Endodermal cell (in vitro differentiated cells): ENCODE measurements around the gene RUNX2. TPM values are rescaled to one million over a fixed set of nuclear protein-coding genes. Genes with fewer than 3 reads are reported as not detected.

Source experiments
- DNase-seq: peaks from one replicate; pipeline ENCODE4 v3.0.0-alpha.2; 2017
- H3K27ac ChIP-seq: 2 replicates; pipeline ENCODE4 v1.5.1; 2013; ENCODE audit warnings: mild to moderate bottlenecking, low read depth, low read length, moderate library complexity
- H3K27me3 ChIP-seq: 2 replicates; pipeline ENCODE4 v1.6.1; 2013; ENCODE audit warnings: mild to moderate bottlenecking, low read length, moderate library complexity; ENCODE audit not compliant: insufficient read depth, control insufficient read depth, poor library complexity, severe bottlenecking
- H3K36me3 ChIP-seq: 2 replicates; pipeline ENCODE4 v1.7.0; 2013; ENCODE audit warnings: mild to moderate bottlenecking, low read length, moderate library complexity; ENCODE audit not compliant: control insufficient read depth, insufficient read depth
- H3K4me1 ChIP-seq: one replicate; pipeline ENCODE4 v1.7.0; 2013; ENCODE audit warnings: low read length; ENCODE audit not compliant: control insufficient read depth, insufficient read depth
- H3K4me3 ChIP-seq: 2 replicates; pipeline ENCODE4 v1.5.1; 2013; ENCODE audit warnings: mild to moderate bottlenecking, low read length, moderate library complexity
- H3K9ac ChIP-seq: 2 replicates; pipeline ENCODE4 v1.6.1; 2013; ENCODE audit warnings: mild to moderate bottlenecking, low read length, moderate library complexity; ENCODE audit not compliant: poor library complexity, severe bottlenecking; ENCODE audit errors: extremely low read depth
- H3K9me3 ChIP-seq: 2 replicates; pipeline ENCODE4 v1.6.1; 2013; ENCODE audit warnings: mild to moderate bottlenecking, low read length, moderate library complexity; ENCODE audit not compliant: control insufficient read depth
- H3K27ac Mint-ChIP-seq: 2 replicates; pipeline ENCODE4 v1.8.0; 2020; ENCODE audit warnings: mixed read lengths
- H3K27me3 Mint-ChIP-seq: 2 replicates; pipeline ENCODE4 v1.8.0; 2021; ENCODE audit warnings: mild to moderate bottlenecking, mixed read lengths; ENCODE audit not compliant: insufficient read depth
- H3K36me3 Mint-ChIP-seq: 2 replicates; pipeline ENCODE4 v1.8.0; 2020; ENCODE audit warnings: low read depth, mixed read lengths
- H3K4me1 Mint-ChIP-seq: 2 replicates; pipeline ENCODE4 v1.8.0; 2020; ENCODE audit warnings: mixed read lengths
- H3K4me3 Mint-ChIP-seq: 2 replicates; pipeline ENCODE4 v1.8.0; 2020; ENCODE audit warnings: mild to moderate bottlenecking, moderate library complexity, mixed read lengths
- H3K9me3 Mint-ChIP-seq: 2 replicates; pipeline ENCODE4 v1.8.0; 2020; ENCODE audit warnings: mild to moderate bottlenecking, mixed read lengths
- CTCF ChIP-seq: fragments of 200-600 bp; sonication (generic); conservative IDR thresholded peaks from 2 replicates; pipeline ENCODE4 v1.5.0; 2021; ENCODE audit warnings: antibody characterized with exemption, mild to moderate bottlenecking
- WGBS, 2 experiments: methylation state at CpG; one replicate each; pipeline versions ENCODE4 v1.1.5 to v1.1.7; 2013; ENCODE audit warnings: missing lambda C conversion rate in 2 of 2, mixed read lengths in 1 of 2; ENCODE audit not compliant: insufficient coverage in 1 of 2, insufficient read length in 1 of 2; 5-methylcytosine and 5-hydroxymethylcytosine counted together
- total RNA-seq, 2 donors: library from RNA; stranded (reverse); fragmentation: NEBNext Ultra II Directional in 1 of 2; extraction: Animal tissue kit (Norgen Biotek cat#: 25700) in 1 of 2; gene quantifications; 2 replicates in 1 of 2; 3 replicates in 1 of 2; pipeline ENCODE4 v1.2.1, GENCODE V29; 2021

RUNX2 gene
- total RNA-seq, 2 donors from 2014 or later: 0.18 to 0.26 TPM

GRCh38 chr6:45681860-45682511 lies 353.9 kb downstream of the RUNX2 start:
- 82 to 87% methylated on average over 2 to 4 of the region's 4 CpGs for WGBS, 2 experiments
- Histone ChIP-seq H3K4me1 (no peaks in the 10 kb centered on the region), H3K36me3 (no peaks in the 10 kb centered on the region), H3K9me3 (peaks cover 10% of the 10 kb centered on the region), H3K4me3 (no peak overlapping the region), H3K27ac (no peak overlapping the region), H3K9ac (no peak overlapping the region), H3K27me3 (no peaks in the 10 kb centered on the region)
- Mint-ChIP-seq H3K4me1 (no peaks in the 10 kb centered on the region), H3K36me3 (no peaks in the 10 kb centered on the region), H3K4me3 (no peak overlapping the region), H3K9me3 (peaks cover 12% of the 10 kb centered on the region), H3K27me3 (peaks cover 3% of the 10 kb centered on the region), H3K27ac (no peak overlapping the region)
- TF ChIP-seq CTCF: no peak
- DNase-seq: no peak

GRCh38 chr6:45684476-45684875 lies 356.3 kb downstream of the RUNX2 start:
- TF ChIP-seq CTCF: no peak
- H3K4me3 Mint-ChIP-seq: no peak overlapping the region
- no peak overlapping the region for H3K27ac ChIP-seq

GRCh38 chr6:45685076-45685475 lies 356.9 kb downstream of the RUNX2 start:
- H3K4me1 ChIP-seq: no peaks in the 10 kb centered on the region
- no peak overlapping the region for H3K4me3 Mint-ChIP-seq
- no peak overlapping the region for H3K4me3 ChIP-seq
- no peaks in the 10 kb centered on the region for H3K27me3 Mint-ChIP-seq
- no peaks in the 10 kb centered on the region for H3K36me3 Mint-ChIP-seq
- no peaks in the 10 kb centered on the region for H3K36me3 ChIP-seq
- H3K27ac ChIP-seq: no peak overlapping the region
- no peak overlapping the region for H3K9ac ChIP-seq
- peaks cover 12% of the 10 kb centered on the region for H3K9me3 Mint-ChIP-seq
- no peak for TF ChIP-seq CTCF
- H3K9me3 ChIP-seq: peaks cover 10% of the 10 kb centered on the region
- no peaks in the 10 kb centered on the region for H3K27me3 ChIP-seq
- no peaks in the 10 kb centered on the region for H3K4me1 Mint-ChIP-seq
- no peak overlapping the region for H3K27ac Mint-ChIP-seq
- DNase-seq: no peak

More at GRCh38 chr6:45684476-45684875, 356.3 kb downstream of the RUNX2 start:
- Histone ChIP-seq H3K9me3 (peaks cover 10% of the 10 kb centered on the region), H3K36me3 (no peaks in the 10 kb centered on the region), H3K27me3 (no peaks in the 10 kb centered on the region), H3K4me1 (no peaks in the 10 kb centered on the region), H3K9ac (no peak overlapping the region), H3K4me3 (no peak overlapping the region)
- peaks cover 12% of the 10 kb centered on the region for H3K9me3 Mint-ChIP-seq
- no peaks in the 10 kb centered on the region for H3K4me1 Mint-ChIP-seq
- no peaks in the 10 kb centered on the region for H3K27me3 Mint-ChIP-seq
- no peak for DNase-seq
- no peak overlapping the region for H3K27ac Mint-ChIP-seq
- H3K36me3 Mint-ChIP-seq: no peaks in the 10 kb centered on the region
